K562 (cell line): Measurements from ENCODE around the gene ZNF69. TPM values are rescaled to one million over a fixed set of nuclear protein-coding genes. Genes with fewer than 3 reads are reported as not detected.

Source experiments
- EP300 ChIP-seq: IDR thresholded peaks from 2 replicates; pipeline ENCODE4 v1.6.1; 2012; ENCODE audit warnings: low read length, improper control_type of control experiment
- JUN ChIP-seq, 2 experiments: sonication (generic) in 1 of 2; formaldehyde crosslinking in 1 of 2; IDR thresholded peaks; 2 replicates each; pipeline versions ENCODE4 v1.6.1 to v1.8.0; 2012 to 2022; ENCODE audit warnings: borderline replicate concordance in 2 of 2, mild to moderate bottlenecking in 2 of 2, improper control_type of control experiment in 1 of 2, low read depth in 1 of 2, low read length in 1 of 2, missing genetic modification reagents in 1 of 2
- LCOR ChIP-seq: sonication (generic); formaldehyde crosslinking; IDR thresholded peaks from 2 replicates; pipeline ENCODE4 v1.8.0; 2022; ENCODE audit warnings: mild to moderate bottlenecking, missing genetic modification reagents
- LEF1 ChIP-seq: fragments of 450-650 bp; IDR thresholded peaks from 2 replicates; pipeline ENCODE4 v1.6.1; 2016; ENCODE audit warnings: mild to moderate bottlenecking
- MBD2 ChIP-seq: sonication (generic); IDR thresholded peaks from 2 replicates; pipeline ENCODE4 v1.6.1; 2016; ENCODE audit warnings: low read depth, borderline replicate concordance
- RAD21 ChIP-seq, 2 experiments: fragments of 250-450 bp in 1 of 2; fragments of 450-650 bp in 1 of 2; sonication (Bioruptor Pico) in 1 of 2; formaldehyde crosslinking in 1 of 2; IDR thresholded peaks in 1 of 2; conservative IDR thresholded peaks in 1 of 2; 2 replicates each; pipeline versions ENCODE4 v1.4.0 to v1.8.0; 2020 to 2022; ENCODE audit warnings: mild to moderate bottlenecking in 2 of 2, moderate library complexity in 1 of 2
- RFX5 ChIP-seq: IDR thresholded peaks from 2 replicates; pipeline ENCODE4 v1.6.1; 2011; ENCODE audit warnings: low read depth, mild to moderate bottlenecking, improper control_type of control experiment, low read length
- SMAD1 ChIP-seq: fragments of 150-350 bp; IDR thresholded peaks from 2 replicates; pipeline ENCODE4 v1.6.1; 2014; ENCODE audit warnings: low read length, low read depth; ENCODE audit not compliant: partially characterized antibody
- SP1 ChIP-seq: sonication (generic); formaldehyde crosslinking; IDR thresholded peaks from 2 replicates; pipeline ENCODE4 v1.8.1; 2022; ENCODE audit warnings: mild to moderate bottlenecking, missing genetic modification reagents
- ZFX ChIP-seq: sonication (generic); formaldehyde crosslinking; IDR thresholded peaks from 2 replicates; pipeline ENCODE4 v1.8.0; 2022; ENCODE audit warnings: mild to moderate bottlenecking, missing genetic modification reagents, moderate library complexity
- ZNF174 ChIP-seq: fragments of 250-450 bp; sonication (Bioruptor Pico); IDR thresholded peaks from 2 replicates; pipeline ENCODE4 v1.4.0; 2020; ENCODE audit warnings: mild to moderate bottlenecking
- ZNF668 ChIP-seq: fragments of 250-450 bp; sonication (Bioruptor Pico); IDR thresholded peaks from 2 replicates; pipeline ENCODE4 v1.8.0; 2022; ENCODE audit warnings: mild to moderate bottlenecking, inconsistent platforms
- ZSCAN29 ChIP-seq: fragments of 450-650 bp; IDR thresholded peaks from 2 replicates; pipeline ENCODE4 v1.6.1; 2017
- polyA plus RNA-seq, 8 experiments: library from polyadenylated mRNA; depleted of rRNA in 4 of 8; stranded (reverse) in 5 of 8; unstranded in 3 of 8; fragments of >200 nt; fragmentation: Nextera tagmentation in 2 of 8; fragmentation: Illumina TruSeq in 1 of 8; extraction: Ambion mirVana in 2 of 8; extraction: Trizol in 1 of 8; gene quantifications; 2 replicates each; pipeline versions ENCODE4 v1.2.1 to v1.2.3, GENCODE V29; 2011 to 2014; ENCODE audit warnings: inconsistent platforms in 1 of 8, missing spikeins in 1 of 8
- total RNA-seq, 7 experiments: library from RNA; depleted of rRNA in 6 of 7; stranded (reverse); fragments of >200 nt in 6 of 7; fragmentation: Illumina TruSeq in 2 of 7; extraction: Trizol in 2 of 7; gene quantifications; 2 replicates each; pipeline versions ENCODE4 v1.2.1 to v1.2.3, GENCODE V29; 2011 to 2021; ENCODE audit warnings: low replicate concordance in 1 of 7
- TF ChIP-seq, protein P1 (sequence below): fragments of 250-450 bp; sonication (Bioruptor Pico); IDR thresholded peaks from 2 replicates; pipeline ENCODE4 v1.5.0; 2020; ENCODE audit warnings: mild to moderate bottlenecking, borderline replicate concordance
- TF ChIP-seq, protein P2 (sequence below), 2 experiments: fragments of 450-650 bp in 1 of 2; sonication (generic) in 1 of 2; formaldehyde crosslinking in 1 of 2; IDR thresholded peaks; 2 replicates each; pipeline versions ENCODE4 v1.7.1 to v1.9.0; 2016 to 2022; ENCODE audit warnings: inconsistent platforms in 1 of 2, mild to moderate bottlenecking in 1 of 2, missing genetic modification reagents in 1 of 2

ZNF69 gene
- total and polyA plus RNA-seq, 9 of the 15 experiments (the other 6 are each of a cell fraction or from before 2014, with no cell fraction given): 2.3 to 5.4 (median 3.6) TPM

DNA sequence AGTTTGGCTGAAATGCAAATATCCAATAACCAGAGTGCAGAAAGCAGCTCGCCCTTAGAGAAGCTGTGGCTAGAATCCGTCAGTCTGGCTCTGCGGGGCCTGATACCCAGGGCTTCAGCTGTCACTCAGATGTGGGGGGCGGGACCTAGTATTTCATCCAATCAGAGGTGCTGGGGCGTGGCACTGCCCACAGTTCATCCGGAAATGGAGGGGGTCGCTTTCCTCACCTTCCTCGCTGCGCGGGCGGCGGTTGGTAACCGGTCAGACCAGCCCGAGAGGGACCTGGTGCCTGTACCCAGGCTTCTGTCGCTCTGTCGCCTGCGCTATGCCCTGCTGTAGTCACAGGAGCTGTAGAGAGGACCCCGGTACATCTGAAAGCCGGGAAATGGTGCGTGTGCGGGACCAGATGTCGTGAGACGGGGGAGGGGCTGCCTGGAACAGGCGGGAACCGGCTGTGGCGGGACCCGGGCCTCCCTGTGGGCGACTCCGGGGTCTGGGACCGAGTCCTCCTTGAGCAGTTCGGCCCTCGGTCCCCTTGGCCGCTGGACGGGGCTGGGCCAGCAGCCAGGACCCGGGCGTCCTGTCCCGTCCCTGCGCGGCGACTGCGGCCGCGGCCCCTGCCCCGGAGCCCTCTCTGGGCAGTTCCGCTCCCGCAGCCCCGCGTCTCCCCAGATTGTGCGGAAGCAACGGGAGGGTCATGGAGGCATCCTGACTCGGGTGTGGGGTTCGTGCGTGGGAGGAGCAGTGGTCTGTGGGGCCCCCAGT lies 37.5 kb downstream of the ZNF69 start, which contains the start of gene ZNF700 (continued):
- TF ChIP-seq ZNF174 (CRISPR knock-in tag): no peak
- TF ChIP-seq ZFX (CRISPR knock-in tag): peak; percentile 74
- TF ChIP-seq, protein P1, sequence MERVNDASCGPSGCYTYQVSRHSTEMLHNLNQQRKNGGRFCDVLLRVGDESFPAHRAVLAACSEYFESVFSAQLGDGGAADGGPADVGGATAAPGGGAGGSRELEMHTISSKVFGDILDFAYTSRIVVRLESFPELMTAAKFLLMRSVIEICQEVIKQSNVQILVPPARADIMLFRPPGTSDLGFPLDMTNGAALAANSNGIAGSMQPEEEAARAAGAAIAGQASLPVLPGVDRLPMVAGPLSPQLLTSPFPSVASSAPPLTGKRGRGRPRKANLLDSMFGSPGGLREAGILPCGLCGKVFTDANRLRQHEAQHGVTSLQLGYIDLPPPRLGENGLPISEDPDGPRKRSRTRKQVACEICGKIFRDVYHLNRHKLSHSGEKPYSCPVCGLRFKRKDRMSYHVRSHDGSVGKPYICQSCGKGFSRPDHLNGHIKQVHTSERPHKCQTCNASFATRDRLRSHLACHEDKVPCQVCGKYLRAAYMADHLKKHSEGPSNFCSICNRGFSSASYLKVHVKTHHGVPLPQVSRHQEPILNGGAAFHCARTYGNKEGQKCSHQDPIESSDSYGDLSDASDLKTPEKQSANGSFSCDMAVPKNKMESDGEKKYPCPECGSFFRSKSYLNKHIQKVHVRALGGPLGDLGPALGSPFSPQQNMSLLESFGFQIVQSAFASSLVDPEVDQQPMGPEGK: no peak
- peak; percentile 93 for TF ChIP-seq SP1
- TF ChIP-seq EP300: peak; percentile 5; the same call in 1 of the 2 replicates
- TF ChIP-seq RFX5: no peak
- 0 out of 2 replicates have a peak, but pooled peaks have one; percentile 58 for TF ChIP-seq MBD2
- TF ChIP-seq LCOR (CRISPR knock-in tag): 0 out of 2 replicates have a peak, but pooled peaks have one; percentile 31
- no peak for TF ChIP-seq RAD21 (CRISPR knock-in tag; conservative IDR thresholded peaks at IDR 0.05 in 1 of 2, IDR thresholded peaks at IDR 0.05 in 1 of 2)
- TF ChIP-seq LEF1: peak; percentile 68; the same call in 1 of the 2 replicates
- no peak for TF ChIP-seq ZSCAN29
- TF ChIP-seq SMAD1: peak; percentile 40
- TF ChIP-seq, protein P2, sequence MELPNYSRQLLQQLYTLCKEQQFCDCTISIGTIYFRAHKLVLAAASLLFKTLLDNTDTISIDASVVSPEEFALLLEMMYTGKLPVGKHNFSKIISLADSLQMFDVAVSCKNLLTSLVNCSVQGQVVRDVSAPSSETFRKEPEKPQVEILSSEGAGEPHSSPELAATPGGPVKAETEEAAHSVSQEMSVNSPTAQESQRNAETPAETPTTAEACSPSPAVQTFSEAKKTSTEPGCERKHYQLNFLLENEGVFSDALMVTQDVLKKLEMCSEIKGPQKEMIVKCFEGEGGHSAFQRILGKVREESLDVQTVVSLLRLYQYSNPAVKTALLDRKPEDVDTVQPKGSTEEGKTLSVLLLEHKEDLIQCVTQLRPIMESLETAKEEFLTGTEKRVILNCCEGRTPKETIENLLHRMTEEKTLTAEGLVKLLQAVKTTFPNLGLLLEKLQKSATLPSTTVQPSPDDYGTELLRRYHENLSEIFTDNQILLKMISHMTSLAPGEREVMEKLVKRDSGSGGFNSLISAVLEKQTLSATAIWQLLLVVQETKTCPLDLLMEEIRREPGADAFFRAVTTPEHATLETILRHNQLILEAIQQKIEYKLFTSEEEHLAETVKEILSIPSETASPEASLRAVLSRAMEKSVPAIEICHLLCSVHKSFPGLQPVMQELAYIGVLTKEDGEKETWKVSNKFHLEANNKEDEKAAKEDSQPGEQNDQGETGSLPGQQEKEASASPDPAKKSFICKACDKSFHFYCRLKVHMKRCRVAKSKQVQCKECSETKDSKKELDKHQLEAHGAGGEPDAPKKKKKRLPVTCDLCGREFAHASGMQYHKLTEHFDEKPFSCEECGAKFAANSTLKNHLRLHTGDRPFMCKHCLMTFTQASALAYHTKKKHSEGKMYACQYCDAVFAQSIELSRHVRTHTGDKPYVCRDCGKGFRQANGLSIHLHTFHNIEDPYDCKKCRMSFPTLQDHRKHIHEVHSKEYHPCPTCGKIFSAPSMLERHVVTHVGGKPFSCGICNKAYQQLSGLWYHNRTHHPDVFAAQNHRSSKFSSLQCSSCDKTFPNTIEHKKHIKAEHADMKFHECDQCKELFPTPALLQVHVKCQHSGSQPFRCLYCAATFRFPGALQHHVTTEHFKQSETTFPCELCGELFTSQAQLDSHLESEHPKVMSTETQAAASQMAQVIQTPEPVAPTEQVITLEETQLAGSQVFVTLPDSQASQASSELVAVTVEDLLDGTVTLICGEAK (IDR thresholded peaks at IDR 0.05): peak; percentile 67
- TF ChIP-seq, protein P2 (CRISPR knock-in tag; IDR thresholded peaks at IDR 0.05): no peak
- TF ChIP-seq JUN (IDR thresholded peaks at IDR 0.05; ENCODE audit: borderline replicate concordance, low read depth, low read length): peak; percentile 2; the same call in 1 of the 2 replicates
- TF ChIP-seq JUN (CRISPR knock-in tag; IDR thresholded peaks at IDR 0.05; ENCODE audit: borderline replicate concordance): no peak
- TF ChIP-seq ZNF668 (CRISPR knock-in tag): no peak
